ENCODE measurements around the gene MAN2A2. TPM values are rescaled to one million over a fixed set of nuclear protein-coding genes. Genes with fewer than 3 reads are reported as not detected.
"Not testable (repeated sequence)": the region's sequence is repeated elsewhere in the genome, so short reads cannot be mapped to it uniquely, and the experiment has no call there.

Gene MAN2A2
- total RNA-seq, 4 donors from 2014 or later, result 32.9 to 90.3 (median 66.4) TPM

GRCh38 chr15:90871139-90871715 lies 31.9 kb upstream of the MAN2A2 start:
- TF ChIP-seq, protein P1, sequence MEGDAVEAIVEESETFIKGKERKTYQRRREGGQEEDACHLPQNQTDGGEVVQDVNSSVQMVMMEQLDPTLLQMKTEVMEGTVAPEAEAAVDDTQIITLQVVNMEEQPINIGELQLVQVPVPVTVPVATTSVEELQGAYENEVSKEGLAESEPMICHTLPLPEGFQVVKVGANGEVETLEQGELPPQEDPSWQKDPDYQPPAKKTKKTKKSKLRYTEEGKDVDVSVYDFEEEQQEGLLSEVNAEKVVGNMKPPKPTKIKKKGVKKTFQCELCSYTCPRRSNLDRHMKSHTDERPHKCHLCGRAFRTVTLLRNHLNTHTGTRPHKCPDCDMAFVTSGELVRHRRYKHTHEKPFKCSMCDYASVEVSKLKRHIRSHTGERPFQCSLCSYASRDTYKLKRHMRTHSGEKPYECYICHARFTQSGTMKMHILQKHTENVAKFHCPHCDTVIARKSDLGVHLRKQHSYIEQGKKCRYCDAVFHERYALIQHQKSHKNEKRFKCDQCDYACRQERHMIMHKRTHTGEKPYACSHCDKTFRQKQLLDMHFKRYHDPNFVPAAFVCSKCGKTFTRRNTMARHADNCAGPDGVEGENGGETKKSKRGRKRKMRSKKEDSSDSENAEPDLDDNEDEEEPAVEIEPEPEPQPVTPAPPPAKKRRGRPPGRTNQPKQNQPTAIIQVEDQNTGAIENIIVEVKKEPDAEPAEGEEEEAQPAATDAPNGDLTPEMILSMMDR (IDR thresholded peaks at IDR 0.05), result no peak
- DNase-seq (ENCODE audit: low spot score) (no peak), ATAC-seq (ENCODE audit: low FRiP score) (no peak)

GRCh38 chr15:90871716-90872485 lies 31.2 kb upstream of the MAN2A2 start:
- DNase-seq (ENCODE audit: low spot score) (no peak), ATAC-seq (ENCODE audit: low FRiP score) (peak; percentile 14)
- TF ChIP-seq, protein P1 (IDR thresholded peaks at IDR 0.05), result no peak

- ATAC-seq (ENCODE audit: low FRiP score) (peak; percentile 49), DNase-seq (ENCODE audit: low spot score) (no peak)
- TF ChIP-seq, protein P1 (IDR thresholded peaks at IDR 0.05), result no peak
These were observed 30.5 kb upstream of the MAN2A2 start for GRCh38 chr15:90872486-90873184.

- TF ChIP-seq, protein P1 (IDR thresholded peaks at IDR 0.05), result no peak
- ATAC-seq (ENCODE audit: low FRiP score), result no peak
- DNase-seq (ENCODE audit: low spot score), result no peak
These were observed 29.6 kb upstream of the MAN2A2 start for GRCh38 chr15:90873488-90873997.

DNA sequence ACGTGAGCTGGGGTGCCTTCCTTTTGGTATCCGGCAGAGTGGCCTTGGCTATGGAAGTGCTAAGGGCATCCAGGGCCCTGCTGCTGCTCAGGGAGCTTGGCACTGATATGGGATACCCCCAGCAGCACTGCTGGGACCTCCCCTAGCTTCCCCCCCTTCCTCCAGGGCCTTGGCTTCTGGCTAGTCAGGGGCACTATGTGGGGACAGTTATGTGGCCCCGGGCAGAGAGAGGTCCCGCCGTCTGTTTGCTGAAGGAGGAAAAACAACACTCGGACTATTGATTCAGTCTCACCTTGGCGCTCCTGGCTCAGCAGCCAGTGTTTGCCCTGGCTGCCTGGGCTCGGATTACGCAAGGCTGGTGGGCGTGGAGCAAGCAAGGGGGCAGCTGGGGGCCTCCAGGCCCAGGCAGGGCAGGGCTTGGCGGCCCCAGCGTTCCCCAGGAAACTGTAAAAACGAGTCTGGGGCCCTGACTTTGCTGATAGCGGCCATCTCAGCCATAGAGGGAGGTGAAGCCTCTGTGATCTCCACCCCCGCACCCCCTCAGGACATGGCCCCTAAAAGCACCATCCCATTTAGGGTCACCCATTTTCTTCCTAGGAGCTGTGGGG lies 29.0 kb upstream of the MAN2A2 start:
- no peak for DNase-seq (ENCODE audit: low spot score)
- ATAC-seq (ENCODE audit: low FRiP score), result no peak
- TF ChIP-seq, protein P1 (IDR thresholded peaks at IDR 0.05), result no peak

DNA sequence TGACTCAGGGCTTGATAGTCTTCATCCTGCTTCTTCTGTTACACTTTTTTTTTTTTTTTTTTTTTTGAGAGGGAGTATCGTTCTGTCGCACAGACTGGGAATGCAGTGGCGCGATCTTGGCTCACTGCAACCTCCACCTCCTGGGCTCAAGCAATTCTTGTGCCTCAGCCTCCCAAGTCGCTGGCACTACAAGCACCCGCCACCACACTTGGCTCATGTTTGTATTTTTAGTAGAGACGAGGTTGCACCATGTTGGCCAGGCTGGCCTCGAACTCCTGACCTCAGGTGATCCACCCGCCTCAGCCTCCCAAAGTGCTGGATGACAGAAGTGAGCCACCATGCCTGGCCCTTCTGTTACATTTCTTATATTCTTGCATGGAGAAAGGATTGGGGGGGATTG lies 28.1 kb upstream of the MAN2A2 start:
- DNase-seq (ENCODE audit: low spot score); ATAC-seq (ENCODE audit: low FRiP score): not testable (repeated sequence)

DNA sequence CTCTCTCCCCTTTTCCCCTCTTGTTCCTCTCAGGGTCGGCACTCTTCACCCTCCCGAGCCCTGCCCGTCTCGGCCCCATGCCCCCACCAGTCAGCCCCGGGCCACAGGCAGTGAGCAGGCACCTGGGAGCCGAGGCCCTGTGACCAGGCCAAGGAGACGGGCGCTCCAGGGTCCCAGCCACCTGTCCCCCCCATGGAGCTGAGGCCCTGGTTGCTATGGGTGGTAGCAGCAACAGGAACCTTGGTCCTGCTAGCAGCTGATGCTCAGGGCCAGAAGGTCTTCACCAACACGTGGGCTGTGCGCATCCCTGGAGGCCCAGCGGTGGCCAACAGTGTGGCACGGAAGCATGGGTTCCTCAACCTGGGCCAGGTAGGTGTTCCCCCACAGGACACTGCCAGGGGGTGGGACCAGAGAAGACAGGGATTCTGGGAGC lies 27.5 kb upstream of the MAN2A2 start:
- ATAC-seq (ENCODE audit: low FRiP score) (no peak), DNase-seq (ENCODE audit: low spot score) (no peak)

More for the DNA sequence above, 27.5 kb upstream of the MAN2A2 start:
- TF ChIP-seq, protein P1 (IDR thresholded peaks at IDR 0.05), result no peak
